HG03439 (cell line): ENCODE data around the gene NCOA1.

Experiments
- ATAC-seq: cut with Tn5 transposase; IDR thresholded peaks from one replicate; pipeline ENCODE4 v1.9.1; 2021; ENCODE audit warnings: mild to moderate bottlenecking, moderate library complexity; ENCODE audit not compliant: unreplicated experiment

Gene NCOA1

GRCh38 chr2:24725956-24726355, 234.9 kb downstream of the NCOA1 start:
- no peak for ATAC-seq

- ATAC-seq: no peak
These were observed 239.4 kb downstream of the NCOA1 start for GRCh38 chr2:24730481-24730880.

GRCh38 chr2:24731040-24731439, 240.0 kb downstream of the NCOA1 start:
- ATAC-seq: no peak

DNA sequence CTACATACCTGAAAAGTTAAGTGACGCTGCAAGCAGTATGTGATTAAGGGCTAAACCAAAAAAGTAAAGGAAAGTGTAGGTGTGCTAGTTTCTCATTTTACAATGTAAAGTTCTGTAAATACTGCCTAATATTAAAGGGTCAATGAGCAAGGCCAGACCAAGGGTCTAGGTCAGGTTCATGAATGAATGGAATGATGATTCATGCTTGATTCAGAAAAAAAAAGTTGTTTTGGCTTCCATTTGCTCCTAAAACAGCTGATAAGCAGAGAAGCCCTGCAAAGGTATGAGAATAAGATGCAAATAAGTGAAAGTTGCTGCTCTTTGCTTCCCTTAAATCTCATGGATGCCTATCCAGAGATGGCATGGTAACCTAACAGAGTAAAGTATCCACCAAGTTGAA, 240.9 kb downstream of the NCOA1 start:
- ATAC-seq: no peak

GRCh38 chr2:24734741-24735140, 243.7 kb downstream of the NCOA1 start:
- ATAC-seq: no peak

GRCh38 chr2:24739354-24740025, 248.4 kb downstream of the NCOA1 start:
- no peak for ATAC-seq

DNA sequence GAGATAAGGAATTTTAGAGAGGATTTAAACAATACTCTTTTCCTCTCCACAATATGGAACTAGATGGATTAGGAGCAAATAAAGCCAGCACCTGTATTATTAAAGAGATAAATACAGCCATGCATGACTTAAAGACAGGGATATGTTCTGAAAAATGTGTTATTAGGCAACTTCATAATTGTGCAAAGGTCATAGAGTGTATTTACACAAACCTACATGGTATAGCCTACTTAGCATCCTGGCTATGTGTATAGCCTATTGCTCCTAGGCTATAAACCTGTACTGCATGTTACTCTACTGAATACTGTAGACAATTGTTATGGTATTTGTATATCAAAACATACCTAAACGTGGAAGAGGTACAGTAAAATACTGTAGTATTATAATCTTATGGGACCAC, 249.1 kb downstream of the NCOA1 start:
- no peak for ATAC-seq

DNA sequence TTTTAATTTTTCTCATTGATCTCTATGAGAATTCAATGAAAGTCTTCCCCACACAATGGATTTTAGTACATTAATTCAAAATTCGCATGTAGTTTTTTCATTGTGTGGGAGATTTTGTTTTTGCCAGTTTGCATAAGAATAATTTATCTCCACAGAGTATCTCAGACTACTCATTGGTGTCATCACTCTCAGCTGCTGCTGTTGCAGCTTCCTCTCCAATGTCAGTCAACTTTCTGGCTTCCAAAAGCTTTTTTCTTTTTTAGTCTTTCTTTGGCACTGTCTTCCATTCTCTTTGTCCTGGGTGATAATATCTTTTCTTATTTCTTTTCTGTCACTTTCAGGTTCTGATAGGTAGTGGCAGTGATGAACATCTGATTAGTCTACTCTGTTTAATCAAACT, 251.7 kb downstream of the NCOA1 start:
- no peak for ATAC-seq

DNA sequence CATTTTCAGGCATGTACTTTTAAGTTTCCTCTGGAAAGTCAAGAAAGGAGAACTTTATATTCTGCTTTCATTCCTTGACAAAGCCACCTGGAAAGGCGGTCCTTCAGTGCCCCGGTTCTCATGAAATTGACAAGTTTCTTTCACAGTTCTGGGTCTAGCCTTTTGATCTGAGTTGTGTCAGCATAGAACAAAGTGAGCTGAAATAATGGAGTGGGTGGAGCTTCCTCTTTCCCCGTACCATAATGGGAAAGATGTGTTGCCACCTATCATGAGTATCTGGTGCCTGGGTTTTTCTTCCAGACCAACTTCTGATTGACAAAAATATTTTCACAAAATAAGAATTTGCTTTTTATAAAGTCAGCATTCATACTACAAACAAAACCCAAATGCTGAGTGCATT, 252.9 kb downstream of the NCOA1 start:
- no peak for ATAC-seq

DNA sequence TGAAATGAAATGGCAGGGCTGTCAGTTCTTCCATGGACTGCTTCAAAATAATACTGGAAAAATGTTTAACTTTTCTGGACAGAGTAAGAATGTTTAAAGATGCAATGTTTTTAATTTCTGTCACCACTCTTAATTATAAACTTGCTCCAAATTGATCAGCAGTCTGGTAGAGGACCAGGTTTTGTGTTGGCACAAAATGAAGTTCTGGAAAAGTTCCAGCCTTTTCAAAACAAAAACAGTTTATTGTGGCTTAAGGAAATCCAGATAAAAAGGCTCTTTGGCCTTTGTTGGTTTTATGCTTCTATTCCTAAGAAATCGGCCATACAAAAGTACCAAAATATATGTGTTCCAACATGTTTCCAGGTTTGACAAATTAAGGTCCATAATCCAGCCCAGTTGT, 253.3 kb downstream of the NCOA1 start:
- no peak for ATAC-seq

DNA sequence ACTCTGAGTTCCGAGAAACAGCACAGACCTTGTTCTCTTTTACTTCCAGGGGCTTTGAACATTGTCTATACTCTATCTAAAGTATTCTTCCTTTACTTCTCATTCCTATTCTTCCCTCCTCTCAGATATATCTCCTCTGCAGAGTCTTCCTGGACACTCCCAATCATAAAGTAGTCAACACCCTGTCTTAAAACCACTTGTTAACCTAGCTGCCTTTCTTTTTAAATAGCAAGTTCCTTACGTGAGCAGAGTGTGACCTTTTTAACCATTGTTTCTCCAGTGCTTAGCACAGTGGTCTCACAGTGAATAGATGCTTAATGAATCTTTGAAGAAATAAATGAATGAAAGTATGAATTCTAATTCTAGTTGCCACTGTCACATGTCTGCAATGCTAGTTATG, 254.8 kb downstream of the NCOA1 start:
- no peak for ATAC-seq

DNA sequence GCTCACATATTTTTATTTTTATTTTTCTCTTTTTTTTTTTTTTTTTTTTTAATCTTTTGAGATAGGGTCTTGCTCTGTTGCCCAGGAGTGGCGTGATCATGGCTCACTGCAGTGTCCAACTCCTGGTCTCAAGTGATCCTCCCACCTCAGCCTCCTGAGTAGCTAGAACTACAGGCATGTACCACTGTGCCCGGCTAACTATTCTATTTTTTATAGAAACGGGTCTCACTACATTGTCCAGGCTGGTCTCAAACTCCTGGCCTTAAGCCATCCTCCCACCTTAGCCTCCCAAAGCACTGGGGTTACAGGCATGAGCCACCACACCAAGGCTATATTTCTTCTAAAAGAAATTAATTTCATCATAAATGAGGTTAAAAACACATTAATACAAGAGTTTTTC, 256.2 kb downstream of the NCOA1 start:
- no peak for ATAC-seq

DNA sequence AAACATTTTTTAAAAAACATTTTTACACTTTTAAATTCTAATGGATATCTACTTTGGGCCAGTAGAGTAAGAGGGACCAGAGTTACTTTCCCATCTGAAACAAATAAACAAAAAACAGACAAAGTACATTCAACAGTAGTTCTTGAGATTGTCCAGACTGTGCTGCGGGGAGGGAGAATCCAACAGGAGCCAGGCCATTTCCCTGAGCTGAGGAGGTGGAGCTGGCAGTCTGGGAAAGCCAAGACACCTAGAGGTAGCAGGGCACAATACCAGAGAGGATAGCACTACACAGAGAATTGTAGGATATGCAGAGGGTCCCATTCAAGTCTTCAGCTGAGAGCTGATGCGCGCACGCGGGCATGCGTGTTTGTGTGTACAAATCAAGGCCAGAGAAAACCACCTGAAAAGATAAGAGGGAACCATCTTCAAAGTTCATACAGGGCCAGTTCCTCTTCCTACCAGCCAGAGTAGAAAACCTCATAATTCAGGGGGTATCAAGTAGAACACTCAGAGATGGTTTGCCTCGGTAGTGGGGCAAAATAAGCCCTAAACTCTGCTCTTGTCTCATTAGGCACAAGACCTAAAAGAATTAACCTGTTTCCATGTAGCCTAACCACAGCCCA, 258.1 kb downstream of the NCOA1 start:
- no peak for ATAC-seq

- no peak for ATAC-seq
These were observed 264.1 kb downstream of the NCOA1 start for GRCh38 chr2:24754985-24755705.

DNA sequence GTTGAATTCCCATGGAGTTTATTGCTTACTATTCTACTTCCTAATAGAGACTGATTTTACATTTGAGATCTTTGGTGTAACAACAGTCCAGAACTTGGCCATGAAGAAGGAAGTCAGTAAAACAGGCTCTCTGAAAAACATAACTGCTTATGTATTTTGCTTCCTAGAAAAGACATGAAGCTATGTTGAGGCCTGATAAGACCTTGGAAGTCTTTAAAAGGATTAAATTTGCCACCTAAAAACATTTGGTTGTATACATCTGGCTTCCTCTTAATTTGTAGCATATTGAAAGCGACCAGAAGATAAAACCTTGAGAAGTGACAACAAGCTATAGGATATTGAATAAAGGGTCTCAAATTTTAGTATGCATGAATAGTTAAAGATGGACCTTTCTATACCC, 265.7 kb downstream of the NCOA1 start:
- no peak for ATAC-seq

GRCh38 chr2:24761866-24762265, 270.8 kb downstream of the NCOA1 start:
- no peak for ATAC-seq

DNA sequence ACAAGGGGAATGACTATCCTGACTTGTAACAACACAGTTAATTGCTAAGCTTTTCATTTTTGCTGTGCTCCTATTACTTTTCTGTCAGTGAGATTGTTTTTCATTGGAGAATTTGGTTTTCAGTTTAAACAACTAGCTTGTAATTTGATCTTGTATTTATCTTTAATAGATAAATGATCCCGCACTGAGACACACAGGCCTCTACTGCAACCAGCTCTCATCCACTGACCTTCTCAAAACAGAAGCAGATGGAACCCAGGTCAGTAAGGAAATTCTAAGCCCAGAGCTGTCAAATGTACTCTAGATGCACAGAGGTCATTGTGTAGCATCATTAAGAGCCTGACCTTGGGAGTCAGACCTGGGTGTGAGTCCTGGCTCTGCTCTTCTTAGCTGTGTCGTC, 271.5 kb downstream of the NCOA1 start:
- no peak for ATAC-seq

GRCh38 chr2:24763843-24764242, 272.8 kb downstream of the NCOA1 start:
- no peak for ATAC-seq

DNA sequence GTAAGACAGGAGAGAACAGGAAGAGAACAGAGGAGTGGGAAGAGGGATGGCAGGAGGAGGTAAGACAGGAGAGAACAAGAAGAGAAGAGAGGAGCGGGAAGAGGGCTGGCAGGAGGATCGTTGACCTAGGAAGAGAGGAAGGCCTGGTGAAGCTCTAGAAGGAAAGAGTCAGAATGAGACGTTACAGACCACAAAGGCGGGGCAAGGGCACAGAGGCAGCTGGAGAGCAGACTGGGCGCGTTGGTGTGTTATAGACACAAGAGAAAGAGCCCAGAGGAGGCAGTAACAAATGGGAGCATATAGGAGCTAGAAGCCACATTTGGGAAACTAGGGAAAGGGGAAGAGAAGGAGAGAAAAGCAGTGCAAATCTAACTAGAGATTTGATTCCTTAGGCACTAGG, 275.6 kb downstream of the NCOA1 start:
- ATAC-seq: no peak

DNA sequence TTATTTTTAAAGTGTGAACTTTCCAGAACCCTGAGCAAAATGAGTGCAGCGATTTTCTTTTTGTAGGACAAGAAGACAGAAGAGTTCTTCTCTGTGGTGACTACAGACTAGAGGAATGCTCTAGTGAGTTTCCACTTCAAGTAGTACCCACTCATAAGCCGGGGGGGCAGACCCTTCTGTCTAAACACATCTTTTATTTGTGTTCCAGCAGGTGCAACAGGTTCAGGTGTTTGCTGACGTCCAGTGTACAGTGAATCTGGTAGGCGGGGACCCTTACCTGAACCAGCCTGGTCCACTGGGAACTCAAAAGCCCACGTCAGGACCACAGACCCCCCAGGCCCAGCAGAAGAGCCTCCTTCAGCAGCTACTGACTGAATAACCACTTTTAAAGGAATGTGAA, 277.0 kb downstream of the NCOA1 start:
- ATAC-seq: no peak

DNA sequence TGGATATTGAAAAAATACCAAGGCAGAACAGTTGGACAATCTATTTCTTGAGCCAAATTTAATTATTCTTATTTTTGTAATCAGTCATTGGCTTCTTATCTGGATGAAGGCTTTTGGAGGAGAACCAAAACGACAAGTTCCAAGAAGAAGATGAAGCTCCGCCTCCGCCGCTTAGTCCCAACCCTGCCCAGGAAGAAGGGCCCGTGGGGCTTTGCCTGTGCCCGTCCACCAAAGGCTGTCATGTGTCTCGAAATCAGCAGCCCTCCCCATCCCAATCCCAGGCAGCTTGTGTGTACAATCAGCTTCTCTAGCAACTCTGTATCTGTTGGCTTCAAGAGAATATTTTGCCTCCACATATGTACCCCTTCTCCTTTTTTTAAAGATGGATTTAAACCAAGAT, 277.5 kb downstream of the NCOA1 start:
- no peak for ATAC-seq

GRCh38 chr2:24771061-24771460, 280.0 kb downstream of the NCOA1 start:
- ATAC-seq: no peak
